Raji (cell line): ENCODE data around the gene BST1.

Source experiments
- POLR2A ChIP-seq: IDR thresholded peaks from 2 replicates; pipeline ENCODE4 v1.6.1; 2011; ENCODE audit warnings: low read depth, low read length, control low read depth; ENCODE audit not compliant: insufficient read depth

Gene BST1

DNA sequence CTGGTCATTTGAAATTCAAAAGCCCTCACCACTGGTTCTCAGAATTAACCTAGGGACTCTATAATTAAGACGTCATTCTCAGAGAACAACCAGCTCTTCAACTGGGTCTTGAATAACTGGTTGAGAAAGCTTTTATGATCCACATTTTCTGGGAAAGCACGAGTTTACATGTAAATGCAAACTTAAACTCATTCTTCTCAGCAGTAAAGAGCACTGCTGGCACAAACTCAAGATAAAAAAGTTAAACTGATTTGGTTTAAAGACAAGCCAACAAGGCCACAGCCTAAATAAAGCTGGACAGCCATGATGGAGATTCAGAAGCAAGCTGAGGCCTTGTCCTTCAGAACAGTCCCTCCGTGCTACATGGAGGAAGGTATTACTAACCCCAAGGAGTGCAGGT, 13.2 kb downstream of the BST1 start:
- no peak for TF ChIP-seq POLR2A

GRCh38 chr4:15717086-15717485, 14.2 kb downstream of the BST1 start:
- no peak for TF ChIP-seq POLR2A

DNA sequence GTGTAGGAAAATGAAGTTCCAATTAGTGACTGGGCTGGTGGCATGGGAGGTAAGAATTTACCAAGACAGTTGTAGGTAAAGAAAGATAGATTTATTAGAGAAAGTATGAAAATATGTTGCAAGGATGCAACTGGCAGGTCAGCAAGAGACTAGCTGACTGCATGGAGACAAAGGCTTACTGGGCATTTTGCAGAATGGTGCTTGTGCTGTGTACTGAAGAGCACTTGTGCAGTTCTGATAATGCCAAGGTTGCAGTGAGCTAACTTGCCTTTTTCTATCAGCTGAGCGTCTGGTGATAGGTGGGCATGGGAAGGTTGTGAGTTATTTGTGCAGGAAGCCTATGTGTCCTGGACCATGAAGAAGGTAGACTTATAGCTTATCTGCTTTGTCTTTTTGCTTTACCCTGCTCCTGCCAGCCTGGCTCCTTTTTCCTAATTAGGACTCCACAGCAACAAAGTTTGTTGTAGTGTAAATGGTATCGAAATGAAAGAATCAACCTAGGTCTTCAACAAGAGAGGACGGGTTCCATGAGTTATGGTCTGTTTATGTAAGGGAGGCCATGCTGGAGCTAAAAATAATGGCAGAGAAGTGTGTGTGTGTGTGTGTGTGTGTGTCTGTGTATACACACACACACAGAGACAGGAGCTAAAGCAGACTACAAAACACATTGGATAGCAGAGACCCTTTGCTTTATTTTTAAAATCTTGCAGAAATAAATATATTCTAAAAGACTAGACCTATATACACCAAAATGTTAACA, 15.0 kb downstream of the BST1 start:
- no peak for TF ChIP-seq POLR2A

- no peak for TF ChIP-seq POLR2A
Observed at GRCh38 chr4:15718465-15718864, 15.6 kb downstream of the BST1 start.

DNA sequence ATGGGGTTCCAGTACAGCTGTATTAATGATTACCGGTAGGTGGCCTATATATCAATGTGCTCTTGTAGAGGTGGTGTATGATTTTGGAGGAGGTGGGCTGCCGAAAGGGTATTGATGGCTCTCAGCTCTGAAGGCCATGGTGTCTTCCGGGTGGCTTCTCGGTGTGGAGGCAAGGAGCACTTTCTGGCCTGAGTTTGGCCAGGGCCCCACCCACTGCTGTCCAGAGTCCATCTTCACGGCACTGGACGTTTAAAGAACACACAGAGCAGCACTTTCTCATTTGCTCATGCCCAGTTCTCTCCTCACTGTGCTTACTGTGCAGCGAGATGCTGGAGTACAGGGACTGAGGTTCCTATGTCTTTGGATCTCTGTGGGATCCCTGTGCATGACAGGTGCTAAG, 16.1 kb downstream of the BST1 start:
- TF ChIP-seq POLR2A: no peak

- TF ChIP-seq POLR2A: no peak
Observed at GRCh38 chr4:15719506-15719905, 16.6 kb downstream of the BST1 start.

DNA sequence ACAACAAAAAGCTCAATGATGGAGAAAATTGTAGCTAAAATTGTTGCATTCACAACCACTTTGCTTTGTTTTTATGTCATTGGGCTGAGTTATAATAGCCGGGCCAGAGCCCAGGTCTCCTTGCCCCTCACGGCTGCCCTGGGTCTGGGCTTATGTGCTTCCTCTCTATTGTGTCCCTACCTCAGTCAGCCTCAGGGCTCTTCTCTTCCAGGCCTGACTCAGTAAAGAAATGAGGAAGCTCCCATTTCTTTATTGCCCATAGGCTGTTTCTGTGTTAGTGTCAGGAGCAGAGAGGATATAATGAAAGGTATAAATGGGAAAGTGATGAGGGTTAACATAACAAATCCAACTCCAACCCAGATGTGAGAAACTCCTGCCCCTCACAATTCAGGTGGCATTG, 18.0 kb downstream of the BST1 start:
- no peak for TF ChIP-seq POLR2A

DNA sequence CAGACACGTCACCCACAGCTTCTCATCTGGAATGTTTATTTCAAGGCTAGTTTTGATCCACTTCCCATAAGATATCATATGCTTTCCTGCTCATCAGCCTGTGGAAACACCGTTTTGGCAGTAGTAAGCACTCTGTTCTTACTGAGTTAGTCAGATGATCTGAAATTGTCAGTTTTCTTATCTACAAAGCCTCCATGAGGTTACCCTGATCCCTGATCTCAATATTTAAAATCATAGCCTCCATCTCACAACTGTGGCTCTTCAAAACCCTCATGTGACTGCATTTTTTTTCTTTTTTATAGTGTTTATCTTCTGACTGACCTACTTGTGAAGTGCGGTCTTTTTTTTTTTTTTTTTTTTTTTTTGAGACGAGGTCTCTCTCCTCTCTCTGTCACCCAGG, 22.7 kb downstream of the BST1 start:
- TF ChIP-seq POLR2A: no peak

GRCh38 chr4:15729910-15730533, 27.2 kb downstream of the BST1 start:
- no peak for TF ChIP-seq POLR2A

DNA sequence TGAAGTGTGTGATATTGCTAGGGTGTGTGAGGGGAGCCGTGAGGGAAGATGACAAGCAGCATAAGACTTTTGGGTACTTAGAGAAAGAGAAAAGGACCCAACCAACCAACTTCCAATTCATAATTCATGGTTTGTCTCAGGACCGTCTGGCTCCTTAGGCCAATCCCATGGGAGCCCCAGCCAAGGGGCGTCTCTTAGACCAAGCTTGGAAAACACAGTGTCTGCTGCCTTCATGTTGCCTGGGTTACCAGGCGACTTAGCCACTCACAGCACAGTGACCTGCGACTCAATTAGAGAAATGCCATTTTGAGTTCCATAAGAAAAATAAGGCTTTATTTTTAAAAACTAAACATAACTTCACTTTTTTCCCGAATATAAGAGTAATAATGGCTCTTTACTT, 32.7 kb downstream of the BST1 start:
- TF ChIP-seq POLR2A: no peak

- TF ChIP-seq POLR2A: no peak
Observed at GRCh38 chr4:15736514-15737050, 33.7 kb downstream of the BST1 start.

DNA sequence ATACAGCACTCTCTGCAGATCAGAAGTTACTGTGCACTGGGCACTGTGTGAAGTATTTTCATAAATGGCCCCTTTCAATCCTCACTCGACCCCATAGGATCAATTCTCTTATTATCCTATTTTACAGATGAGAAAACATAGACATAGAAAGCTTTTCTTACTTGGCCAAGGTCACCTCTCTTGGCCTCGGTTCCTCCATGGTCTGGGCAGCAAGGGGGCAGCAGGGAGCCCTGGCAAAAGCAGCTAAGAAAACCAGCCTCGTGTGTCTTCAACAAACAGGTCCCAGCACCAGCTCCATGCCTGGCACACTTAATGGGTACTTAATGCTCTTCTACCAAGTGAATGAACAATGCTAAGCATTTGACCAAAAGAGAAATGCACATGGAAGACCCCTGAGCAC, 34.4 kb downstream of the BST1 start:
- TF ChIP-seq POLR2A: no peak

DNA sequence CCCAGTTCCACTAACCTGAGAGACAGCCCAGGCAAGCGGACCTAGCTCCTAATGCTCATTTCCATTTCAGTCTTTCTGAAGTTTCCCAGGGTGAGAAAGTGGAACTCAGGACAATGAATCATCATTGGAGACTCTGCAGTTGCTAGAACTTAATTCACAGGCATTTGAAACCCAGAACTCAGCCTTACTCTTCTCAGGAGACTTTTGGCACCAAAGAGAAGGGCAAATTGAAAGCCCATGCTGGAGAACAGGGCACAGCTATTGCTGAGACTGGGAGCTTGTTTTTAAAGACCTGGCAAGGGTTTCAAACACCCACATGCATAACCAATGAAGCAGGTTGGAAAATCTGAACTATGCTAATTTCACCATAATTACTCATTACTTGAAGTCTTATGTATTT, 36.0 kb downstream of the BST1 start:
- no peak for TF ChIP-seq POLR2A

DNA sequence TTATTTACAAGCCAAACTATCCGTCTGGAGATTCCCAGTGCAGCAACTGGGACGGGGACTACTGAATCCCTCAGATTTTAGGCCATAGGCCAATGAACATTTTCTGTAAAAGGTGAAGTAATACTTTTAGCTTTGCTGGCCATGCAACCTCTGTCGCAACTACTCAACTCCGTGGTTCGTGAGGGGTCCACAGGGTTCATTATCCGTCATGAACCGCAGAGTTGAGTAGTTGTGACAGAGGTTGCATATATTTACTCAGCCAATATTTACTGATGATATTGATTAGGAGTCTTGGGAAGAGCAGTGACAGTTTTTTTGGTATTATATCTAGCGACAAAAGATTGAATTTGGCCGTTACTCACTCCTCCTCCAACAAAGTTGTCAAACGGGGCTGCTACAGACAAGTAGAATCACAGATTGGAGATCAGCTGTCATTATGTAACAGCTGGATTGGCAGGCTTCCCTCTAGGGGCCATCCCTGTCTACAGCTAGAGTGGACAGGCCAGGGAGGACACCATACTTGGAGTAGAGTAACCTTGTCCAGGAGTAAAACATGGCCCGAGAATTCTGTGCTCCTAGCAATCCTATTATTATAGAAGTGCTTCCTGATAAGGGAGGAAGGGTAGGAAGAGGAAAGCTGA, 38.0 kb downstream of the BST1 start:
- no peak for TF ChIP-seq POLR2A

DNA sequence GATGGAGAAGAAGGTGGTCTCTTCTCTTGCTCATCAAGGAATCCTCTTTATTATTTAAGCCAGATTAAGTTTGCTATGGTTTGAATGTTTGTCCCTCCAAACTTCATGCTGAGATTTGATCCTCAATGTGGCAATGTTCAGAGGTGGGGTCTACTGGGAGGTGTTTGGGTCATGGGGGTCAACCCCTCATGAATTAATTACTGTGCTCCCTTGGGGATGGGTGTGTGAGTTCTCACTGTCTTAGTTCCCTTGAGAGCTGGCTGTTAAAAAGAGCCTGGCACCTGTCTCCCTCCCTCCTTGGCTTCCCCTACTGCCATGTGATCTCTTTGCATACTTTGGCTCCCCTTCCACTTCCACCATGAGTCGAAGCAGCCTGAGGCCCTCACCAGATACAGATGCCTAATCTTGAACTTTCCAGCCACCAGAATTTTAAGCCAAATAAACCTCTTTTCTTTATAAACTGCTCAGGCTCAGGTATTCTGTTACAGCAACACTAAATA, 39.3 kb downstream of the BST1 start:
- no peak for TF ChIP-seq POLR2A

DNA sequence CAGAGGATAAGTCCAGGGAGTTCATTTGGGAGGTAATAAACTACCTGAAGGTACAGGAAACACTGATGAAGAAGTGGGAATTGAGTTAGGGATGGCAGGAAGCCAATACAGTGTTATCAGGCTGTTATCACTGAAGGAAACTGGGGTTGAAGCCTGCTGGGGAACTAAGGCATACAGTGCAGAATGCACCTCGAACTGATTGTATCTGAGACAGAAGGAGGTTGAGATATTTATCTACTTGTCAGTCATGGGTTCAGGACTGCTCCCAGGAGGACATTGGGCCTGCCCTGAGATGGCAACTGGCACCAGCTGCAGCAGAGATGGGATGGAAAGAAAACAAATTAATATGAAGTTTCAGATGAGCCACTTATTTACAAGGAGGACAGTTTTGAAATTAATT, 39.8 kb downstream of the BST1 start:
- no peak for TF ChIP-seq POLR2A
